ENCODE measurements around the gene LMO1.

LMO1 gene

DNA sequence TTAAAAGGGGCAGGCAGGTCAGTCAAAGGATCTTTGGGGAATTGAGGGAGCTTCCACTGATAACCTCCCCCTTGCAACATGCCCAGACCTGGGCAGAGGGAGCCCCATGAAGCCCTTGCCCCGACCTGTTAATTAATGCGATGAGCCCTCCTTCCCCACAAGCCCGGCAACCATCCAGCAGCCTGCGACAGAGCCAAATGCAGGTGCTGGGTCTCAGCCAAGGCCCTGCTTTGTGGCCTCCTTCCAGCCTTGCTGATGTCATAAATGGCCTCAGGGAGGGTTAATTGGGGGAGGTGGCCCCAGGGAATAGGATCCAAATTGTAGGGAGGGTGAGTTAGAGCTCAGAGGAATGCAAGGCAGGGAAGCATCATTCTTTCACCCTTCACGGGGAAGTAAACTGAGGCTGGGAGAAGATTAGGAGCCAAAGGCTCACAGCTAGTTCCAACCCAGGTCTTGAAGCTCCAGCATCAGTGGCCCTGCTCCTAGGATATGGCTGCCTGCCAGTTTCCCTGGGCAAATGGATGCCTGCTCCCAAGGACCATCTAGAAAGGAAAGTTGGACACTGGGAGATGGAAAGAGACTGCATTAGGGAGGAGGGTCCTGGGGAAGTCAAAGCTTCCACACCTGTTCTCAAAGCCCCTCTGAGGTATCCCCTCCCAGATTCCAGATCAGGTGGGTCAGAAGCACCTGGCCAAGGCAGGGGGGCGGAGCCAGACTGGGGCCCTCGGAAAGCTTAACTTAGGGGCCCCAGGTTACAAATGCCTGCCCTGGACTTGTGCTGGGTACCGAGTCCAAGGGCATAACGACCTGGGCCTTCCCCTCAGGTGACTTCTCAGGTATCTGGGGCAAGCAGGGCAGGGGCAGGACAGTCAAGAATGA lies 34.1 kb downstream of the LMO1 start:
- no peak for DNase-seq (ENCODE audit: low spot score)
- no peak for FAIRE-seq

DNA sequence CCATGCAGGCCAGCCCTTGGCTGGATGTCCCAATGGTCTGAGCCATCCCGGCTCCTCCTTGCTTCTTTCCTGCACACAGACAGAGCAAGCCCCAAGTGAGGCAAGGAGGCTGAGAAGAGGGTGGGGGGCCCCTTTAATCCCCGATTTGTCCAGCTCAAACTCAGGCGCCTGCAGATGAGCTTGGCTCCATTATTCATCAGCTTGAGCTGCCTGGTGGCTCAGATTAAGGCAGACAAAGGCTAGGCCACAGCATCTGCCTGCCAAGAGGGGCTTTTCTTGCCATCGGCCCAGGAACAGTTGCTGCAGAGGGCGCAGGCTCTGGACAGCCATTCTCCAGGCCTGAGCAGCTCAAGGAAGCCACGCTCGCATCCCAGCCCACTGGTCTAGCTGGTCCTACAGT lies 35.4 kb downstream of the LMO1 start:
- DNase-seq (ENCODE audit: low spot score) (no peak), FAIRE-seq (no peak)

DNA sequence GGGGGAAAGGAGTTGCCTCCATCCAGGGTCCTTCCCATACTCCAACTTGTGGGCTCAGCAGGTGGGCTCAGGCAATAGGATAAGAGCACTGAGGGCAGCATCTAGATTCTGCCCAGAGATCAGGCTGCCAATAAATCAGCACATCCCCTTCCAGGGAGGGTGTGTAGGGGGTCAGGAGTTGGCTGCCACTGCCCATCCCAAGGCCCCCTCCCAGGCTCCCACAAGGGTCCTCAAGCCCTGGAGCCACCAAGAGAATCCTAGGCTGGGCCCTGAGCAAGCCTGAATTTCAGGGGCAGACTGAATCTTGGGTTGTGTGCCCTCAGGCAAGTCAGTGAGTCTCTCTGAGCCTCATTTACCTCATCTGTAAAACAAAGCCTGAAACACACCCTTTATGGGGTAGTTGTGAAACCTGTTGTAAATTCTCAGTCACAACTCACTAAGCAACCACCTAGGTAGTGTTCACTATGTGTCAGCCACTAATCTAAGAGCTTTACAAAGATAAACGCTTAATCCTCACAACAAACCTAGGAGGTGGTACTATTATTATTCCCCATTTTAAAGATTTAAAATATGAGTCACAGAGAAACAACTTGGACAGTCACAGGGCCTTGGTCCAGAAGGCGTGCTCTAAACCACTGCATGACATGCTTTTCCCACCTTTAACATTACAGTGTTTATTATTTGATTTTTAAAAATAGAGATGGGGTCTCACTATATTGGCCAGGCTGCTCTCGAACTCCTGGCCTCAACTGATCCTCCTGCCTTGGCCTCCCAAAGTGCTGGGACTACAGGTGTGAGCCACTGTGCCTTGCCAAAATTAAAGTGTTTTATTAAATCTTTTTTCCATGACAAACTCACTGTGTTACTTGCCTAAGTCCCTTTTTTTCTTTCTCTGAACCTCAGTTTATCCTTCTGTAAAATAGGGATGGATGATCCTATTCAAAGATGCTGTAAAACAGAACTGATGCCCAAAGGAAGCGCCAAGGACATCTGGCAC lies 36.2 kb downstream of the LMO1 start:
- peak; percentile 3 for DNase-seq (ENCODE audit: low spot score)
- FAIRE-seq = no peak

DNA sequence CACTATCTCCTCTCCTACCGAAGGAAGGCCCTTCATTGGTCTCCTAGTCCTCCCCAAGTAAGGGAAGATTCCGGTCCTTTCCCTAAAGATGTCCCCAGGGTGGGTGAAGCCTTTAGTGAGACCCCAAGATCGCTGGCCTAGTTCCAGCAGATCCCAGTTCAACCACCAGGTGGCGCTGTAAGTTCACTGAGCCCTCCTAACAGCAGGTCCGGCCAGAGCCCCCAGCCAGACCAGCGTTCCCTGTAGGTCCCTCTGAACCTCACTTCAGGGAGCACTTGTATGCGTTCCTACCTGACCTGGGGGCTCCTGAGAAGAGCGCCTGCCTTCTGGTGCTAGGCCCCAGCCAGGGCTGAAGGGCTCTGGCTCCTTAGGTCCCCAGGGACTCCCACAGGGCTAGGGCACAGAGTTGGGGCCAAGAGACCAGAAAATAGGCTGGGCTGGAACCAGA lies 38.1 kb downstream of the LMO1 start:
- DNase-seq (ENCODE audit: low spot score) = peak; percentile 17
- no peak for FAIRE-seq

DNA sequence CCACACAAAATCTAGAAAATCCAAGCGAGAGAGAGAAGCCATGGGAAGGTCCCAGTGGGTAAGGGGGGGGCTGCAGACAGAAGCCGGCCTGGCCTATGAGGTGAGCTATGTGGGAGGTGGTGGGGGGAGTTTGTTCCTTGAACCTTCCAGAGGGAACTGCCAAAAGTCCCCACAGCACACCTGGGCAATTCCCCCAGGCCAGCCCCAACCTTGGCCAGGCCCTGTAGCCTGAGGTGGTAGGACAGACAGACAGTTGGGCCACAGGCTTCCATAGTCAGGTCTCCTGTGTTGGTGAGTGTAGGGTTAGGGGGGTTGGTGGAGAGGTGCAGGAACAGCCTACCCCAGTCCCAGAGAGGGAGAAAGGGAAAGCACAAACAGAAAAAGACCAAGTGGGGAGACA lies 39.0 kb downstream of the LMO1 start:
- no peak for FAIRE-seq
- DNase-seq (ENCODE audit: low spot score) = no peak

DNA sequence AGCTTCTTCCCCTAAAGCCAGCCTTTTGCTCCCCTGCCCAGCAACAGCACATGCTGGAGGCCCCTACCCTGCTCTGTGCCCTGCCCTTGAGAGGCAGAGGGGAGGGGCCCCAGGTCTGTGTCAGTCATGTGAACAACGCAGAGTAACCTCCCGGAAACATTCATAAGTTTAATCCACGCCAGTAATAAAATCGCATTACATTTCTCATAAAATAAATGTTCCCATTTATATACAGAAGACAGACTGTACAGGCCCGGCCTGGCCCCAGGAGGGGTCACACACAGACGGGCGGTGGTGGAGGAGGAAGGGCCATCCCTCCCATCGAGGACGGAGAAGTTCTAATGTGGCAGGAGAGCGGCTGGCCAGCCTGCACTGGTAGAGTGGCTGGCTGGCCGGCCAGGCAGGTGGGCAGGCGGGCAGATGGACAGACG lies 39.5 kb downstream of the LMO1 start:
- DNase-seq (ENCODE audit: low spot score) = no peak
- FAIRE-seq = no peak

DNA sequence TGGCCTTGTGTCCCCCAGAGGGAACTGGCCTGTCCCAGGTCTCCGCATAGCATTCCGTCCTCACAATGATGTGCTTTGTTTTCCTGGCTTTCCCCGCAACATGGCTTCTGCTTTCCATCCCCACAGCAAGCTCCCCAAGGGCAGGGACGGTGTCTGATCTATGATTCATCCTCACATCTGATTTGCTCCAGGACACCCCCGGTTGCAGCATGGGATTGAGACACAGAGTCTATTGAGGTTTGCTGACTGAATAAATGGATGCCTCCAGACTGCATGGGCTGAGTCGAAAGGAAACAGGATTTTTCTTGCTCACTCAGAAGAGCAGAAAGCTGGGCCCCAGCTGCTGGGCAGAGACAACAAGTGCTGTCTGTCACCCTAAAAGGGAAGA lies 40.2 kb downstream of the LMO1 start:
- no peak for DNase-seq (ENCODE audit: low spot score)
- no peak for FAIRE-seq

DNA sequence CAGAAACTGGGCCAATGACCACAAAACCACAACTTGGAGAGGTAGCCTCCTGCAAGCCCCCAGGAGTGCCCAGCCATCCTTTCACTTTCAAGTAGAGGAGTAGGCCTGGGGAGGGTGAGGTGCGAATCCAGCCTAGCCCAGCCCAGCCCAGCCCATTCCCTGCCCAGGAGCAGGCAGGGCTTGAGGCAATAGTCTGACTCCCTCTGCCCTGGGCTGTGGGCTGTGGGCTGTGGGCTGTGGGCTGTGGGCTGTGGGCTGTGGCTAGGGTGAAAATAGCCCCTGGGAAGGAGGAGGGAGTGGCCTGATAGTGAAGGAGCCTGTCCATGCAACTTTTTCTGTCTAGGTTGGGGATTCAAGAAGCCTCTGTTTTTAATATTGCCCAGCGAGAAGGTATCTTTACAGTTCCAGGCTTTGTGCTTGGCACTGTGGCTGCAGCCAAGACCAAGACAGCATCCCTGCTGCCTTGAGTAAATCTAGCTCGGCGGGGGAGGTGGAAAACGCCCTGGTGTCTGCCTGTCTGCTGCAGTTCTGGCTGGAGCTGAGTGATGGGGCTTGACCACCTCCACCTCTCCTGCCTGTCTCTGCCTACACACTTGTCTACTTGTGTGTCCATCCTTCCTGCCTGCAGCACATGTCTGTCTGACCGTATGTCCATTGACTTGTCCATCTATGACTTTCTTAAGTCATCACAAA lies 40.7 kb downstream of the LMO1 start:
- FAIRE-seq (no peak), DNase-seq (ENCODE audit: low spot score) (no peak)

DNA sequence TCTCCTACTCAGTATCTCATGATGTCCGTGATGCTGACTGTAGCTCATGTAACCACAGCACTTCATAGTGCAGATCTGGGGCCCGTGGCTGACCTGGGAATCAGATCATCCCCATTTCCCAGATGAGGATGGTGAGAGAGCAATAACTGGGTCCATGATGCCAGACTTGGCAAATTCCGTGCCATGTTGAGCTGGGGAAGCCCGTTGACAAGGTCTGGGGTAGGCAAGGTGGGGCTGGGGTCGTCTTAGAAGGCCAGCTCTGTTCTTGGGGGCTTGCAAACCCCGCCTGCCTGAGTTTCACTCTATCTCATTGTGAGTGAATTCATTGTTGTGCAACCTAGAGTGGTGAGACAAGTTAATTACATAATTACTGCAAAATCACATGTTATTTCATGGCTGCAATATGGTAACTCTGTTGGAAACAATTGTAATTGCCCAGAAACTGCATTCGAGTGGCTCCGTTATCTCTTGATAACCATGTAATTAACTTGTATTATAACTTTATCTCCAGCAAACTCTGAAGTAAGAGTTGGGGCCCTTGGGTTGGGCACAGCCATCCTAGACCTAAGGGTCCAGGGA lies 41.7 kb downstream of the LMO1 start:
- FAIRE-seq = no peak
- no peak for DNase-seq (ENCODE audit: low spot score)

DNA sequence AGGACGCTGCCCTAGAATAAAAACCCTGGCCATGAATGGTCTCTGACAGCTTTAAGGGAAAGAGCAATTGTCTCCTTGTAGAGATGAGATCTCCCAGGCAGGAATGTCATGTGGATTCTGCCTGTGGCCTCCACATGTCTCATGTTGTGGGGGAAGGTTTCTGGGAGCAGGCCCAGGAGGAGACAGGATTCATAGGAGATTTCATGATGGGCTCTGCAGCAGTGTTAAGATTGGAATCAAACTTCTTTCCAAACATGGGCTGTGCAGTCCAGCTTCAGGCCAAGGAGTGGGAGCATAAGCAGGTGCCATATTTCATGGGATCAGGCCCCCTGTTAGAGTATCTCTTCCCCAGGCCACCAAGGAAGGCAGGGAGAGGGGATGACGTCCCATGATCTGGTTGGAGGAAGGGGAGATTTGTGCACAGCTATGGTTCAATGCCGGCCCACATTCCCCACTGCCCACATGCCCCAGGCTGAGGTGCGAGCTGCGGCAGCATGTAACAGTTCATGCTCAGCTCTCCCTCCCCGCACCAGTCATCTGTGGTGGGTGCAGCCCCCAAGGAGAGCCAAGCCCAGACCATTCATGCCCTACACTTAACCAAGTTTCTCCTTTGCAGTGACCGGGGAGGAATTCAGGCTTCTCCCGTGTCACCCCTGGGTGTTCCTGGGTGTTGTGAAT lies 42.5 kb downstream of the LMO1 start:
- no peak for DNase-seq (ENCODE audit: low spot score)
- no peak for FAIRE-seq

DNA sequence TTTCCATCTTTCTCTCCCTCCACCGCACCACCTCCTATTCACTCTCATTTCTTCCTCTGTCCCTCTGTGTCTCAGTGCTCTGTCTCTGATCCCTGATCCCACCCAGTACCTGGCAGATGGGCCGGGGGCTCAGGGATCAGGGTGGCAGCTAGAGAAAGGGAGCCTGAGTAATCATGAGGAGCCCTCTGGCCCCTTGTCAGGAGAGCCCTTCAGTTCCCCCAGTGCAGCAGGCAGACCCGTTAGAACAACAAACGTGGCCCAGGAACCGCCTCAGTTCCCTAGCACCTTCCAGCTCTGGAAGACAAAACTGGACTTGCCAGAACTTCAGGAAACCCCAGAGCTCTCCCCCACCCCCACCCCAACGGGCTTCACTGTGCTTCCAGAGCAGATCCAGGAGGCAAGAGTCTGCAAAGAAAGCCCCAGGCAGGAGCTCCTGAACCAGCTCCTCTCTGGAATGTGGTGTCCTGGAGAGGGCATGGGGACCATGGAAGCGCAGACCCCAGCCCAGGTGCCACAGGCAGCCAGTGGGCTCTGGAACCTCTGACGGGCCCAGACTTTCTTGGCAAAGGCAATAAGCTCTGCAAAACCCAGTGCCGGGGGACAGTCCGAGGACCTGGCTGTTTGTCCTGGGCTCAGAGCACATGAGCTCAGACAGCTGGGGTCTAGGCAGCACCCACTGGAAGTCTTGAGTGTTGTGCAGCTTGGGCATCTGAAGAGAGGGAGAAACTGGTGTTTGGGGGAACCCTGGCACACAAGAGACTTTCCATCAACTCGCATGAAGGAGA lies 43.2 kb downstream of the LMO1 start:
- FAIRE-seq (no peak), DNase-seq (ENCODE audit: low spot score) (no peak)

DNA sequence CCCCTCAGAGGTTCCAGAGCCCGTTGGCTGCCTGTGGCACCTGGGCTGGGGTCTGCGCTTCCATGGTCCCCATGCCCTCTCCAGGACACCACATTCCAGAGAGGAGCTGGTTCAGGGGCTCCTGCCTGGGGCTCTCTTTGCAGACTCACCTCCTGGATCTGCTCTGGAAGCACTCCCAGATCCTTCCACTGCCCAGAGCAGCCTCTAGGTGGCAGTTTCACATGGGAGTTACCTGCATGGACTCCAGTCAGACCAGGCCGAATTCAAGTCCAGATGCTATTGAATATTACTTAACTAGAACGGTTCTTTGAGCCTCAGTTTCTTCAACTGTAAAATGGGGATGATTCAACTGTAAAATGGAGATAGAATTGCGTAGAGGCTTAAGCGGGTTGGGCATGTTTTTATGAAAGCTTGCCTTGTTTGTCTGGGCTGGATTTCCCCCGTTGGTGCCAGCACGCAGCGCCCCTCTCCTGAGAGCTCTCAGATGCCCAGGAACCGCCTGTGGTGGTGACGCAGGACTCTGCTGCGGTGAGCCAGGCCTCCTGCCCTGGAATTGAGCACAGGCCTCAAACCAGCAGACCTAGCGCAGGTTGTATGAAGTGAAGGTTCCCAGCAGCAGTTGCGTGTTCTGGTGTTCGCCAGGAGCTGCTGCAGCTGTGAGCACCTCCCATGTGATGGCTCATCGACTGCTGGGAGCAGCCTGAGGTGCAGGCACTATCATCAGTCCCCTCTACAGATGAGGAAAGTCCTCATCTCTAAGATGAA lies 44.2 kb downstream of the LMO1 start:
- DNase-seq (ENCODE audit: low spot score) (peak; percentile 29), FAIRE-seq (no peak)

DNA sequence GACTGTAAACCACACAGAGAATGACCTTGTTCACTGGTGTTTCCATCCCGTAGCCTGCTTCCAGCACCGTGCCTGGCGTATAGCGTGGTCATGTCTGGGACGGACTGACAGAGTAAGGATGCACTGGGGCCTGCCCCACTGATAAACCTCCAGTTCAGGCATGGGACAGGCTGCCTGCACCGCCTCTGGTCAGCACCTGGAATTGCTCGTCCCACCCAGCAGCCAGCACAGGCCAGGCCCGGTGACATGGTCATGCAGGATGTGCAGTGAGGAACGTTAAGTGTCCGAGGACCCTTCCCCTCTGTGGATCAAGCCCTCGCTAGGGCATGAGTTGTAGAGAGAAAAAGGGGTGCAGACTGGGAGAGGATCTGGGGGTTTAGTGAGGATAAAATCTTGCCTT lies 44.8 kb downstream of the LMO1 start:
- DNase-seq (ENCODE audit: low spot score) (no peak), FAIRE-seq (no peak)

DNA sequence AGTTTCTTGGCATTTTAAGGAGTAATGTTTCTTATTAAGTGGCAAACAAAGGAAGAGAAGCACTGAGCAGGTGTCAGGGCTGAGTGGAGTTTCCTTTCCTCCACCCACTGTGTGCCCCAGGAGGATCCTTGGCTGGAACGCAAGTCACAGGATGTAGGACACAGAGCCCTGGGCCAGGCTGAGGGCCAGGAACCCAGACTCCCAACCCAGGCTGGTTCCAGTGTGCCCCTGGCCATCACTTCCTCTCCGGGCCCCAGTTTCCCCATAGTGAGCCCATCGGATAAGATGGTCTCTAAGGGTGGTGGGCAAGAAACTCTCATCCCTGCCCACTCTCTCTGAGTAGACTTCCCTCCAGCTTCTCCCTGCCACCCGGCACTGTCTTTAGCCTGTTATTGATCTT lies 45.3 kb downstream of the LMO1 start:
- DNase-seq (ENCODE audit: low spot score) = no peak
- no peak for FAIRE-seq

DNA sequence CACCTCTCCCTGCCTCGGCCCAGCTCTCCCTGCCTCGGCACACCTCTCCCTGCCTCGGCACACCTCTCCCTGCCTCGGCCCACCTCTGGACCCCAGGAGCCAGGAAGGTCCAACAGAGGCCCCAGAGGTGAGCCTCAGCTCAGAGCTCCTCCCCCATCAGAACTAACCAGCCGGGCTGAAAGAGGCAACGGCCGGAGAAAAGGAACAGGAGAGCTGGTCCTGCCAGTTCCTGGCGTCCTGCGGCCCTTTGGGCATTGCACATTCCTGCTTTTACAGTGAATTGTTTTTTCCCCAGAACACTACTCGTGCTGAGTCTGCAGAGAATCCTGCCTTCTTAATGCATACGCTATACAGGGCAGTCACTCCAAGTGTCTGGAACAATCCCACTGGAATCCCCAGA lies 45.8 kb downstream of the LMO1 start:
- DNase-seq (ENCODE audit: low spot score) = no peak
- FAIRE-seq = no peak

DNA sequence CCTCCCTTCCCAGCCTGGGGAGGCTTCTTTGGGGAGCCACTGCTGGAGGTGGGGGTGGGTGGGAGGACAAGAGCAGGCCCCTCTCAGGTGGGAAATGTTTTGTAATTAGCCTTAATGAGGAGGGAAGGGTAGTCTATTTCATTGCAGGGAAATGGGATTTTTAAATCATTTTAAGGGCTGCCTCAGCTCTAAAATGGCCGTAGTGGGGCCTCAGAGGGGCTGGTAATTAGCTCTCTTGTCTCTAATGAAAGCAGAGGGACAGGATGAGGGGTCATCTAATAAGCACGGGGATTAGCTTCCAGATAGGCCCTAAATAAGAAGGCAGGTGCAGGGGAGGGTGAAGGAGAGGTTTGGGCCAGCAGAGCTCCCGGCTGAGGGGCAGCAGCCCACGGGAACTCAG lies 46.5 kb downstream of the LMO1 start:
- no peak for FAIRE-seq

DNA sequence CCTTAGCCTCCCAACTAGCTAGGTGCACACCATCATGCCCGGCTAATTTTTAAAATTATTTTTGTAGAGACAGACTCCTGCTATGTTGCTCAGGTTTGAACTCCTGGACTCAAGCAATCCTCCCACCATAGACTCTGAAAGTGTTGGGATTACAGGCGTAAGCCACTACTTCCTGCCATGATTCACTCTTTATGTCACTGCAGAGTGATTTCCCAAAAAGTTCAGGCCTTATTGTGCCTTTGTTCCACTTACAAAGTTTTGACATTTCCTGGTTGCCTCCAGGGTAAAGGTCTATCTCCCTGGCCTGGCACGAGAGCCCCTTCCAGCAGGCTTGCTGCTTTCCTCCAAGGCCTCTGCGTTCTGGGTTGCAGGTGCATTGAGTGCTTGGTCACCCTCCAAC lies 50.3 kb downstream of the LMO1 start:
- FAIRE-seq (no peak), DNase-seq (ENCODE audit: low spot score) (no peak)

More for the DNA sequence above, 46.5 kb downstream of the LMO1 start:
- DNase-seq (ENCODE audit: low spot score) = no peak

DNA sequence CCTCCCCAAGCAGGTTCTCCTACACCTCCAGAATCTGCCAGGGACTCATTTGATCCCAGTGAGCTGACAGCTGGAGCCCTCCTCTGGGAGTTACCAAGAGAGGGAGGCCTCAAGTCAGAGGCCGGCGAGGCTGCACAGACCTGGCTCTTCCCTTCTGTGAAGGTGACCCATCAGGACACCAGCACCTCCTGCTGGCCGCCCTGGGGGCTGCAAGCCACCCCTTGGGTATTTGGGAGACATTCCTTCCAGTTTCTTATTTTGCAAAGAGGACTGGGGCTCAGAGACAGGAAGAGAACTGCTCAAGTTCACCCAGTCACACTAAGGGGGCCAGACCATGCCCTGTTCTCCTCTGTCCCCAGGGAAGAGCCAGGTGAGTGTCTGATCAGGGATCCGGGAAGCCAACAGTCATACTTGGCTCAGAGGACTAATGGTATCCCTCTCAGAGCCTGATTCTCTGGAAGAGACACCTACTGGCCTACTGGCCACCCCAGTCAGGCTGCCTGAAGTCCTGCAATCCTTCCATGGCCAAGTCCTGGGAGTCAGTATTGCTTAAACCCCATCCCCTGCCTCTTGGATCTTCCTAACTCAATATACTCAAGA lies 54.4 kb downstream of the LMO1 start:
- no peak for DNase-seq (ENCODE audit: low spot score)
- no peak for FAIRE-seq

Data from RCC 7860 (cell line).